ENCODE measurements around the gene DISC1.
"Not testable (repeated sequence)": the region's sequence is repeated elsewhere in the genome, so short reads cannot be mapped to it uniquely, and the experiment has no call there.

DNA sequence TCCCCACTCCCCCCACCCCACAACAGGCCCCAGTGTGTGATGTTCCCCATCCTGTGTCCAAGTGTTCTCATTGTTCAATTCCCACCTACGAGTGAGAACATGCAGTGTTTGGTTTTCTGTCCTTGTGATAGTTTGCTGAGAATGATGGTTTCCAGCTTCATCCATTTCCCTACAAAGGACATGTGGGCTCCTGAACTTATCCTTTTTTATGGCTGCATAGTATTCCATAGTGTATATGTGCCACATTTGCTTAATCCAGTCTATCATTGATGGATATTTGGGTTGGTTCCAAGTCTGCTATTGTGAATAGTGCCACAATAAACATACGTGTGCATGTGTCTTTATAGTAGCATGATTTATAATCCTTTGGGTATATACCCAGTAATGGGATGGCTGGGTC, 280.7 kb downstream of the DISC1 start:
- not testable (repeated sequence) for TF ChIP-seq POLR2A (IDR thresholded peaks at IDR 0.05; ENCODE audit: low read depth, low read length); POLR2AphosphoS5 (IDR thresholded peaks at IDR 0.05; ENCODE audit: low read depth, low read length); TAF1 (IDR thresholded peaks at IDR 0.05; ENCODE audit: borderline replicate concordance, low read depth, low read length)

Data from GM12892 (cell line).